Neural progenitor cell (in vitro differentiated cells): ENCODE data around the gene THBS3.

Experiments used
- CTCF ChIP-seq: fragments of 200-600 bp; sonication (generic); IDR thresholded peaks from 2 replicates; pipeline ENCODE4 v1.5.1; 2017; ENCODE audit warnings: antibody characterized with exemption, mild to moderate bottlenecking
- EZH2phosphoT487 ChIP-seq: fragments of 200-600 bp; sonication (generic); IDR thresholded peaks from 2 replicates; pipeline ENCODE4 v1.6.1; 2017; ENCODE audit warnings: antibody characterized with exemption

GRCh38 chr1:155236451-155236850 lies 28.8 kb upstream of the THBS3 start:
- TF ChIP-seq CTCF, result no peak
- TF ChIP-seq EZH2phosphoT487, result no peak
